ENCODE data around the gene NT5DC2.

- TF ChIP-seq CTCF (IDR thresholded peaks at IDR 0.05) = no peak
- TF ChIP-seq POLR2A (IDR thresholded peaks at IDR 0.05) = no peak
These were observed 40.2 kb downstream of the NT5DC2 start for GRCh38 chr3:52493232-52494017.
